ENCODE measurements around the gene GRIN2A. TPM values are rescaled to one million over a fixed set of nuclear protein-coding genes. Genes with fewer than 3 reads are reported as not detected.

Gene GRIN2A
- total RNA-seq, 4 donors from 2014 or later = 0.35 to 7.4 (median 1.5) TPM

DNA sequence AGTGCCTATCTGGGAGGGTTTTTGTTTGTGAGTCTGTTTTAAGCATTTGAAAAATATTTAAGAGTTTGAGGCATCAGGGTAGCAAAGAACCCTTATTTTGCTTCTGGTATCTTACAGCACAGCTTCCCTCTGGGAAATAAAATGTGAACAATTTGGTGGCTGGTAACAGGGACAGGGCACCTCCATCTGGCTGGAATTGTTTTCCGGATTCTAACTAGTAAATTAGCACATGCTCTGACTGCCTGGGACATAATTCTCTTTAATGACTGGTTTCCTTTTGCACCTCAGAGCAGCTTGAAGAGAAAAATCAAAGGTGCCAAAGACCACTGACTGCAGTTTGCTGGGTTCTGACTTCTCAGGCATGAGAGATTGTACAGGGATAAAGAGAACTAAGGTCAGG, 469.1 kb downstream of the GRIN2A start:
- Histone ChIP-seq H3K9me3 (no peaks in the 10 kb centered on the region), H3K36me3 (no peaks in the 10 kb centered on the region), H3K4me1 (no peaks in the 10 kb centered on the region), H3K4me3 (no peak overlapping the region), H3K27ac (no peak overlapping the region), H3K27me3 (no peaks in the 10 kb centered on the region)
- TF ChIP-seq POLR2A (IDR thresholded peaks at IDR 0.05) = no peak
- TF ChIP-seq, protein P1, sequence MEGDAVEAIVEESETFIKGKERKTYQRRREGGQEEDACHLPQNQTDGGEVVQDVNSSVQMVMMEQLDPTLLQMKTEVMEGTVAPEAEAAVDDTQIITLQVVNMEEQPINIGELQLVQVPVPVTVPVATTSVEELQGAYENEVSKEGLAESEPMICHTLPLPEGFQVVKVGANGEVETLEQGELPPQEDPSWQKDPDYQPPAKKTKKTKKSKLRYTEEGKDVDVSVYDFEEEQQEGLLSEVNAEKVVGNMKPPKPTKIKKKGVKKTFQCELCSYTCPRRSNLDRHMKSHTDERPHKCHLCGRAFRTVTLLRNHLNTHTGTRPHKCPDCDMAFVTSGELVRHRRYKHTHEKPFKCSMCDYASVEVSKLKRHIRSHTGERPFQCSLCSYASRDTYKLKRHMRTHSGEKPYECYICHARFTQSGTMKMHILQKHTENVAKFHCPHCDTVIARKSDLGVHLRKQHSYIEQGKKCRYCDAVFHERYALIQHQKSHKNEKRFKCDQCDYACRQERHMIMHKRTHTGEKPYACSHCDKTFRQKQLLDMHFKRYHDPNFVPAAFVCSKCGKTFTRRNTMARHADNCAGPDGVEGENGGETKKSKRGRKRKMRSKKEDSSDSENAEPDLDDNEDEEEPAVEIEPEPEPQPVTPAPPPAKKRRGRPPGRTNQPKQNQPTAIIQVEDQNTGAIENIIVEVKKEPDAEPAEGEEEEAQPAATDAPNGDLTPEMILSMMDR (IDR thresholded peaks at IDR 0.05) = no peak
- DNase-seq = no peak

DNA sequence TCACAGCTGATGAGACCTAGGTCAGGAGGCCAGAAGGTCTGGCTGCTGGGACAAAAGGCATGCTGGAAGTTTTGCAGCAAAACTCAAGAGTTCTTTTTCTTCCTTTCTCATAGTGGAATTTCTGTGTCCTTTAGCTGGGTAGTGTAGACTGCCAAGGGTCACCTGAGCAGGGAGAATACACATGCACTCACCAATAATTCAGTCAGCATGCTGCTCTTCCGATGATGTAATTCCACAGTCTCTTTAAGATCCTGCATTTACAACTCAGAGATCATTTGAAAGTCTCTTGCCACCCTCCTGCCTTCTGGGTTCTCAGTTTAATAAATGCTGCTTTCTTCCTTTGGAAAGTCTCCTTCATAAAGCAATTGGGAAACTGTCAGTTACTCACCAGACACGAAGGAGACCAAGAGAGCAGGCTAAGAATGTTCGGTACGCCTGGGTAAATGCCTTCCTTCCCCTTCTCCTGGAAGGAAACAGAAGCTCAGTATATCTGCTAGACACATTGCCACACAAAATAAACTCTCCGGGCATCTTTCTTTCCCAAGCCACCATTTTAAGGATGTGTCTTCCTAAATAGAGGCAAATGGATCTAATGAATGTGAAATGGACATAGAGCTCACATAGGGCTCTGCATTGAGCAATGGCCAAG, 473.1 kb downstream of the GRIN2A start:
- H3K27ac ChIP-seq = no peak overlapping the region
- H3K36me3 ChIP-seq = no peaks in the 10 kb centered on the region
- no peak overlapping the region for H3K4me3 ChIP-seq
- H3K9me3 ChIP-seq = no peaks in the 10 kb centered on the region
- no peak for DNase-seq
- TF ChIP-seq, protein P1 (IDR thresholded peaks at IDR 0.05) = no peak
- no peak for TF ChIP-seq POLR2A (IDR thresholded peaks at IDR 0.05)
- H3K27me3 ChIP-seq = no peaks in the 10 kb centered on the region
- H3K4me1 ChIP-seq = no peaks in the 10 kb centered on the region

DNA sequence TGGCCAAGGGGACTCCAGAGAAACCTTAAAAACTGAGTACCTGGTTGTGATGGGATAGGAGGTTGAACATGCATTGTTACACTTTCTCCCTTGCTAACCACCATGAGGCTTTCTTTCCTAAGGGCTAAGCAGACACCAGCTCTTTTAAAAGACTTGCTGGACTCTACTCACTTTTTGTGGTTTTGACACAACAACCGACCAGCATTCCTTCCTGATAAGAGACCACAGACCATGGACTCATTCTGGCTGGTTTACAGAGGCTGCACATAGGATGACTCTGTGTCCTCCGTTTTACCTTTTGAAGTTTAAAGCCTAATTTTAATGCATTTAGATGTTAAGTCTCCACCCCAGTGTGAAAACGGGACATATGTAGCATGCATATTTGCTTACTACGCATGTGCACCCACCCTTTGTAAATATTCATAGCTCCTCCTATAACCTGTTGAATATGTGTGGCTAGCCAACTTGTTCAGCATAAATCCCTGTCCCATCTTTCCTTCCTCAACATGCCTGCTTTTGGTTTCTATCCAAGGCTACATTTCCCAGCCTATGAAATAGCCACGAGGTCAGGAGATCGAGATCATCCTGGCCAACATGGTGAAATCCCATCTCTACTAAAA, 475.9 kb downstream of the GRIN2A start:
- no peaks in the 10 kb centered on the region for H3K27me3 ChIP-seq
- no peak overlapping the region for H3K27ac ChIP-seq
- TF ChIP-seq, protein P1 (IDR thresholded peaks at IDR 0.05) = no peak
- H3K4me3 ChIP-seq = no peak overlapping the region
- DNase-seq = no peak
- no peaks in the 10 kb centered on the region for H3K9me3 ChIP-seq
- H3K4me1 ChIP-seq = no peaks in the 10 kb centered on the region
- no peaks in the 10 kb centered on the region for H3K36me3 ChIP-seq

DNA sequence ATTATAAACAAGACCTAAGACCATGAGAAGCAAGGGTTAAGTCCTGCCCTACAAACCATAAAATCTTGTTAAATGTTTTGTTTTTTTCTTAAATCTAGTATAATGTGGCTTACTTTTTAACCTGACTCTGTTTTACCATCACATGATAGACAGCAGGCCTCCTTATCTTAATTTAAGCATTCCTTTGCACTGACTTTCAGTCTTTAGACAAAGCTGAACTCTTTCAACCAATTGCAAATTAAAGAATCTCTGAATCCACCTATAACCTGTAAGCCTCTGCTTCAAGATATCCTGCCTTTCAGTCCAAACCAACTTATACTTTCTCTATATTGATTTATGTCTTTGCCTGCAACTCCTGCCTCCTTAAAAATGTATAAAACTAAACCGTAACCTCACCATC, 478.5 kb downstream of the GRIN2A start:
- TF ChIP-seq, protein P1 (IDR thresholded peaks at IDR 0.05) = no peak
- TF ChIP-seq POLR2A (IDR thresholded peaks at IDR 0.05) = no peak
- H3K27me3 ChIP-seq = no peaks in the 10 kb centered on the region

More for the DNA sequence above, 478.5 kb downstream of the GRIN2A start:
- H3K4me1 ChIP-seq = no peaks in the 10 kb centered on the region
- DNase-seq = no peak
- no peak overlapping the region for H3K27ac ChIP-seq
- no peak overlapping the region for H3K4me3 ChIP-seq
- H3K9me3 ChIP-seq = no peaks in the 10 kb centered on the region
- no peaks in the 10 kb centered on the region for H3K36me3 ChIP-seq

Small RNA genes within 50 kb of the gene (small RNA-seq; reads per million reads assigned to genes)
- 0 reads per million in 2 donors for gene RN7SL493P

Other genes with a start within 250 kb of the GRIN2A start
- 10 to 100 TPM in 3 of 4 donors, 1 to 10 TPM in 1; 9.9 to 27.2 (median 10.8) TPM for gene ATF7IP2, start 203.6 kb upstream of the GRIN2A start, total RNA-seq

Measured in Peyer's patch (tissue), 4 donors.